HEK293 (cell line): Measurements from ENCODE around the gene SLC19A1.

Experiments
- ATF2 ChIP-seq: fragments of 450-650 bp; formaldehyde crosslinking; IDR thresholded peaks from 2 replicates; pipeline ENCODE4 v1.5.1; 2016; ENCODE audit warnings: missing biosample characterization, missing genetic modification characterization, low read depth
- BCL11A ChIP-seq: fragments of 450-650 bp; formaldehyde crosslinking; IDR thresholded peaks from 2 replicates; pipeline ENCODE4 v1.5.1; 2016; ENCODE audit warnings: low read depth, missing biosample characterization, missing genetic modification characterization
- GLI2 ChIP-seq: fragments of 450-650 bp; formaldehyde crosslinking; IDR thresholded peaks from 2 replicates; pipeline ENCODE4; 2017; ENCODE audit warnings: missing biosample characterization, missing genetic modification characterization, low read depth, borderline replicate concordance
- GLI4 ChIP-seq: fragments of 450-650 bp; formaldehyde crosslinking; IDR thresholded peaks from 2 replicates; pipeline ENCODE4 v1.5.1; 2016; ENCODE audit warnings: missing biosample characterization, missing genetic modification characterization
- GLIS2 ChIP-seq: fragments of 450-650 bp; formaldehyde crosslinking; IDR thresholded peaks from 2 replicates; pipeline ENCODE4 v1.5.1; 2016; ENCODE audit warnings: missing biosample characterization, missing genetic modification characterization
- KLF16 ChIP-seq: fragments of 450-650 bp; formaldehyde crosslinking; IDR thresholded peaks from 2 replicates; pipeline ENCODE4 v1.5.1; 2017; ENCODE audit warnings: missing biosample characterization, missing genetic modification characterization
- KLF8 ChIP-seq: fragments of 450-650 bp; formaldehyde crosslinking; IDR thresholded peaks from 2 replicates; pipeline ENCODE4 v1.5.1; 2016; ENCODE audit warnings: missing biosample characterization, missing genetic modification characterization
- REPIN1 ChIP-seq: fragments of 450-650 bp; formaldehyde crosslinking; IDR thresholded peaks from 2 replicates; pipeline ENCODE4 v1.5.1; 2017; ENCODE audit warnings: missing biosample characterization, missing genetic modification characterization, low read depth
- SP2 ChIP-seq: fragments of 450-650 bp; formaldehyde crosslinking; IDR thresholded peaks from 2 replicates; pipeline ENCODE4 v1.5.1; 2016; ENCODE audit warnings: missing biosample characterization, missing genetic modification characterization
- SP3 ChIP-seq: fragments of 450-650 bp; formaldehyde crosslinking; IDR thresholded peaks from 2 replicates; pipeline ENCODE4 v1.5.1; 2016; ENCODE audit warnings: missing biosample characterization, missing genetic modification characterization
- SP7 ChIP-seq: fragments of 450-650 bp; formaldehyde crosslinking; IDR thresholded peaks from 2 replicates; pipeline ENCODE4 v1.5.1; 2016; ENCODE audit warnings: missing biosample characterization, missing genetic modification characterization
- ZBTB48 ChIP-seq: fragments of 450-650 bp; formaldehyde crosslinking; IDR thresholded peaks from 2 replicates; pipeline ENCODE4 v1.5.1; 2016; ENCODE audit warnings: missing biosample characterization, missing genetic modification characterization
- ZBTB8A ChIP-seq: fragments of 450-650 bp; formaldehyde crosslinking; IDR thresholded peaks from 2 replicates; pipeline ENCODE4 v1.5.1; 2016; ENCODE audit warnings: missing biosample characterization, missing genetic modification characterization
- ZIC2 ChIP-seq: fragments of 450-650 bp; formaldehyde crosslinking; IDR thresholded peaks from 2 replicates; pipeline ENCODE4 v1.5.1; 2016; ENCODE audit warnings: missing biosample characterization, missing genetic modification characterization
- ZNF121 ChIP-seq: fragments of 450-650 bp; formaldehyde crosslinking; IDR thresholded peaks from 2 replicates; pipeline ENCODE4 v1.5.1; 2016; ENCODE audit warnings: missing biosample characterization, missing genetic modification characterization
- ZNF140 ChIP-seq: fragments of 450-650 bp; formaldehyde crosslinking; IDR thresholded peaks from 2 replicates; pipeline ENCODE4 v1.5.1; 2016; ENCODE audit warnings: missing biosample characterization, missing genetic modification characterization
- ZNF184 ChIP-seq: fragments of 450-650 bp; IDR thresholded peaks from 2 replicates; pipeline ENCODE4 v1.5.1; 2018; ENCODE audit warnings: missing biosample characterization, mild to moderate bottlenecking, missing genetic modification characterization
- ZNF19 ChIP-seq: fragments of 450-650 bp; formaldehyde crosslinking; IDR thresholded peaks from 2 replicates; pipeline ENCODE4; 2016; ENCODE audit warnings: missing biosample characterization, missing genetic modification characterization, low read depth
- ZNF202 ChIP-seq: fragments of 450-650 bp; formaldehyde crosslinking; IDR thresholded peaks from 2 replicates; pipeline ENCODE4 v1.5.1; 2016; ENCODE audit warnings: missing biosample characterization, missing genetic modification characterization, borderline replicate concordance
- ZNF239 ChIP-seq: fragments of 450-650 bp; formaldehyde crosslinking; IDR thresholded peaks from 2 replicates; pipeline ENCODE4 v1.5.1; 2016; ENCODE audit warnings: missing biosample characterization, missing genetic modification characterization
- ZNF248 ChIP-seq: fragments of 450-650 bp; formaldehyde crosslinking; IDR thresholded peaks from 2 replicates; pipeline ENCODE4 v1.5.1; 2017; ENCODE audit warnings: missing biosample characterization, missing genetic modification characterization
- ZNF26 ChIP-seq: fragments of 450-650 bp; formaldehyde crosslinking; IDR thresholded peaks from 2 replicates; pipeline ENCODE4 v1.5.1; 2016; ENCODE audit warnings: missing biosample characterization, missing genetic modification characterization
- ZNF302 ChIP-seq: fragments of 450-650 bp; formaldehyde crosslinking; IDR thresholded peaks from 2 replicates; pipeline ENCODE4 v1.5.1; 2016; ENCODE audit warnings: missing biosample characterization, missing genetic modification characterization, low read depth
- ZNF48 ChIP-seq: fragments of 450-650 bp; formaldehyde crosslinking; IDR thresholded peaks from 2 replicates; pipeline ENCODE4 v1.5.1; 2016; ENCODE audit warnings: missing biosample characterization, missing genetic modification characterization
- ZNF544 ChIP-seq: fragments of 450-650 bp; formaldehyde crosslinking; IDR thresholded peaks from 2 replicates; pipeline ENCODE4 v1.5.0; 2017; ENCODE audit warnings: missing biosample characterization, missing genetic modification characterization
- ZNF571 ChIP-seq: fragments of 450-650 bp; formaldehyde crosslinking; IDR thresholded peaks from 2 replicates; pipeline ENCODE4 v1.5.0; 2017; ENCODE audit warnings: missing biosample characterization, missing genetic modification characterization
- ZNF585B ChIP-seq: fragments of 450-650 bp; formaldehyde crosslinking; IDR thresholded peaks from 2 replicates; pipeline ENCODE4 v1.5.1; 2016; ENCODE audit warnings: missing biosample characterization, missing genetic modification characterization
- ZNF596 ChIP-seq: fragments of 450-650 bp; IDR thresholded peaks from 2 replicates; pipeline ENCODE4 v1.5.0; 2018; ENCODE audit warnings: missing biosample characterization, mild to moderate bottlenecking, missing genetic modification characterization, moderate library complexity
- ZNF623 ChIP-seq: fragments of 450-650 bp; formaldehyde crosslinking; IDR thresholded peaks from 2 replicates; pipeline ENCODE4 v1.5.1; 2016; ENCODE audit warnings: missing biosample characterization, missing genetic modification characterization
- ZNF629 ChIP-seq: fragments of 450-650 bp; formaldehyde crosslinking; IDR thresholded peaks from 2 replicates; pipeline ENCODE4 v1.5.1; 2017; ENCODE audit warnings: missing biosample characterization, missing genetic modification characterization
- ZNF654 ChIP-seq: fragments of 450-650 bp; formaldehyde crosslinking; IDR thresholded peaks from 2 replicates; pipeline ENCODE4 v1.5.1; 2016; ENCODE audit warnings: low read depth, missing biosample characterization, missing genetic modification characterization
- ZNF658 ChIP-seq: fragments of 450-650 bp; formaldehyde crosslinking; IDR thresholded peaks from 2 replicates; pipeline ENCODE4; 2016; ENCODE audit warnings: missing biosample characterization, missing genetic modification characterization
- ZNF701 ChIP-seq: fragments of 450-650 bp; formaldehyde crosslinking; IDR thresholded peaks from 2 replicates; pipeline ENCODE4 v1.5.1; 2016; ENCODE audit warnings: missing biosample characterization, missing genetic modification characterization
- ZNF777 ChIP-seq: fragments of 450-650 bp; formaldehyde crosslinking; IDR thresholded peaks from 2 replicates; pipeline ENCODE4 v1.5.1; 2017; ENCODE audit warnings: missing biosample characterization, missing genetic modification characterization, borderline replicate concordance
- ZNF830 ChIP-seq: fragments of 450-650 bp; IDR thresholded peaks from 2 replicates; pipeline ENCODE4 v1.5.0; 2018; ENCODE audit warnings: missing biosample characterization, missing genetic modification characterization, low read depth, mild to moderate bottlenecking, moderate library complexity
- ZSCAN4 ChIP-seq: fragments of 450-650 bp; formaldehyde crosslinking; IDR thresholded peaks from 2 replicates; pipeline ENCODE4 v1.5.1; 2017; ENCODE audit warnings: missing biosample characterization, missing genetic modification characterization
- TF ChIP-seq, protein P1 (sequence below): fragments of 450-650 bp; formaldehyde crosslinking; IDR thresholded peaks from 2 replicates; pipeline ENCODE4 v1.5.1; 2016; ENCODE audit warnings: missing biosample characterization, missing genetic modification characterization

Gene SLC19A1

GRCh38 chr21:45554477-45555175 is 12.4 kb upstream of the SLC19A1 start (continued):
- peak; percentile 45; the same call in 1 of the 2 replicates for TF ChIP-seq ZNF629
- no peak for TF ChIP-seq ZNF121 (tag by site-specific recombination)
- no peak for TF ChIP-seq ZNF596
- TF ChIP-seq ZIC2 (tag by site-specific recombination), result peak; percentile 67
- no peak for TF ChIP-seq ZNF202 (tag by site-specific recombination)
- peak; percentile 63 for TF ChIP-seq ZNF184 (tag by site-specific recombination)
- no peak for TF ChIP-seq ZNF623 (tag by site-specific recombination)
- peak; percentile 77 for TF ChIP-seq SP3 (tag by site-specific recombination)
- TF ChIP-seq ZNF248 (tag by site-specific recombination), result no peak
- peak; percentile 87 for TF ChIP-seq GLIS2 (tag by site-specific recombination)
- no peak for TF ChIP-seq GLI4 (tag by site-specific recombination)
- no peak for TF ChIP-seq ZNF571
- no peak; the same call in none of the 2 replicates for TF ChIP-seq ZNF654
- TF ChIP-seq KLF16 (tag by site-specific recombination), result no peak
- TF ChIP-seq ZNF544 (tag by site-specific recombination), result no peak
- TF ChIP-seq ZNF48 (tag by site-specific recombination), result no peak
- TF ChIP-seq ZNF302 (tag by site-specific recombination), result no peak
- TF ChIP-seq ZNF701 (tag by site-specific recombination), result no peak
- TF ChIP-seq ZBTB48, result no peak
- TF ChIP-seq, protein P1, sequence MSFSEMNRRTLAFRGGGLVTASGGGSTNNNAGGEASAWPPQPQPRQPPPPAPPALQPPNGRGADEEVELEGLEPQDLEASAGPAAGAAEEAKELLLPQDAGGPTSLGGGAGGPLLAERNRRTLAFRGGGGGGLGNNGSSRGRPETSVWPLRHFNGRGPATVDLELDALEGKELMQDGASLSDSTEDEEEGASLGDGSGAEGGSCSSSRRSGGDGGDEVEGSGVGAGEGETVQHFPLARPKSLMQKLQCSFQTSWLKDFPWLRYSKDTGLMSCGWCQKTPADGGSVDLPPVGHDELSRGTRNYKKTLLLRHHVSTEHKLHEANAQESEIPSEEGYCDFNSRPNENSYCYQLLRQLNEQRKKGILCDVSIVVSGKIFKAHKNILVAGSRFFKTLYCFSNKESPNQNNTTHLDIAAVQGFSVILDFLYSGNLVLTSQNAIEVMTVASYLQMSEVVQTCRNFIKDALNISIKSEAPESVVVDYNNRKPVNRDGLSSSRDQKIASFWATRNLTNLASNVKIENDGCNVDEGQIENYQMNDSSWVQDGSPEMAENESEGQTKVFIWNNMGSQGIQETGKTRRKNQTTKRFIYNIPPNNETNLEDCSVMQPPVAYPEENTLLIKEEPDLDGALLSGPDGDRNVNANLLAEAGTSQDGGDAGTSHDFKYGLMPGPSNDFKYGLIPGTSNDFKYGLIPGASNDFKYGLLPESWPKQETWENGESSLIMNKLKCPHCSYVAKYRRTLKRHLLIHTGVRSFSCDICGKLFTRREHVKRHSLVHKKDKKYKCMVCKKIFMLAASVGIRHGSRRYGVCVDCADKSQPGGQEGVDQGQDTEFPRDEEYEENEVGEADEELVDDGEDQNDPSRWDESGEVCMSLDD (tag by site-specific recombination), result peak; percentile 69; the same call in 1 of the 2 replicates
- TF ChIP-seq SP7 (tag by site-specific recombination), result peak; percentile 76
- TF ChIP-seq ZNF140 (tag by site-specific recombination), result no peak
- no peak for TF ChIP-seq ZSCAN4 (tag by site-specific recombination)
- no peak for TF ChIP-seq ZNF585B (tag by site-specific recombination)
- TF ChIP-seq ATF2 (tag by site-specific recombination), result no peak
- TF ChIP-seq ZNF658, result no peak
- TF ChIP-seq KLF8 (tag by site-specific recombination), result peak; percentile 67; the same call in 1 of the 2 replicates
- no peak for TF ChIP-seq ZNF830 (tag by site-specific recombination)
- no peak for TF ChIP-seq BCL11A (tag by site-specific recombination)
- no peak for TF ChIP-seq GLI2 (tag by site-specific recombination)
- peak; percentile 13; the same call in 1 of the 2 replicates for TF ChIP-seq SP2
- no peak for TF ChIP-seq ZNF239
- no peak for TF ChIP-seq ZNF19 (tag by site-specific recombination)
- peak; percentile 63 for TF ChIP-seq ZBTB8A (tag by site-specific recombination)
- TF ChIP-seq ZNF777 (tag by site-specific recombination), result peak; percentile 77; the same call in 1 of the 2 replicates
- TF ChIP-seq ZNF26 (tag by site-specific recombination), result no peak
- peak; percentile 68; the same call in 1 of the 2 replicates for TF ChIP-seq REPIN1 (tag by site-specific recombination)
